Forelimb muscle (tissue), 1 donor: ENCODE measurements around the gene CAPNS2. TPM values are rescaled to one million over a fixed set of nuclear protein-coding genes. Genes with fewer than 3 reads are reported as not detected.
A peak's percentile ranks its signal among the peaks of the same experiment; 100 is the strongest.
"Not testable (repeated sequence)": the region's sequence is repeated elsewhere in the genome, so short reads cannot be mapped to it uniquely, and the experiment has no call there.

Experiments used
- DNase-seq: peaks from one replicate; pipeline ENCODE4 v3.0.0-alpha.2; 2013; ENCODE audit warnings: low read depth
- polyA plus RNA-seq: library from polyadenylated mRNA; unstranded; fragments of 120-200 nt; gene quantifications from one replicate; pipeline ENCODE4 v1.2.1, GENCODE V29; 2013; ENCODE audit not compliant: insufficient read length

Gene CAPNS2
- polyA plus RNA-seq, 1 donor: 0.18 TPM

- DNase-seq: no peak
Measured at GRCh38 chr16:55568207-55568606, 1.7 kb downstream of the CAPNS2 start.

- peak; percentile 56 for DNase-seq
Measured at GRCh38 chr16:55569025-55569424, 2.5 kb downstream of the CAPNS2 start.

GRCh38 chr16:55570159-55570558 is 3.7 kb downstream of the CAPNS2 start:
- no peak for DNase-seq

- no peak for DNase-seq
Measured at GRCh38 chr16:55571191-55571897, 4.9 kb downstream of the CAPNS2 start.

- no peak for DNase-seq
Measured at GRCh38 chr16:55572439-55572838, 6.0 kb downstream of the CAPNS2 start.

GRCh38 chr16:55574811-55575210 is 8.3 kb downstream of the CAPNS2 start:
- DNase-seq: no peak

- DNase-seq: peak; percentile 88
Measured at GRCh38 chr16:55575496-55575895, 9.0 kb downstream of the CAPNS2 start.

GRCh38 chr16:55576384-55576783 is 9.9 kb downstream of the CAPNS2 start:
- DNase-seq: peak; percentile 93

- DNase-seq: no peak
Measured at GRCh38 chr16:55577887-55578286, 11.4 kb downstream of the CAPNS2 start.

- no peak for DNase-seq
Measured at GRCh38 chr16:55585631-55586030, 19.1 kb downstream of the CAPNS2 start.

GRCh38 chr16:55588799-55589198 is 22.3 kb downstream of the CAPNS2 start:
- no peak for DNase-seq

- no peak for DNase-seq
Measured at GRCh38 chr16:55592306-55592705, 25.8 kb downstream of the CAPNS2 start.

- DNase-seq: no peak
Measured at GRCh38 chr16:55597928-55598327, 31.4 kb downstream of the CAPNS2 start.

- DNase-seq: no peak
Measured at GRCh38 chr16:55605754-55606336, 39.4 kb downstream of the CAPNS2 start.

GRCh38 chr16:55613613-55614335 is 47.3 kb downstream of the CAPNS2 start:
- DNase-seq: no peak

GRCh38 chr16:55615071-55615470 is 48.6 kb downstream of the CAPNS2 start:
- DNase-seq: no peak

GRCh38 chr16:55615670-55616069 is 49.2 kb downstream of the CAPNS2 start:
- not testable (repeated sequence) for DNase-seq

Other genes starting within 250 kb of the CAPNS2 start
- 0.18 TPM for gene IRX6, start 242.5 kb upstream of the CAPNS2 start, polyA plus RNA-seq
- gene MMP2, start 87.5 kb upstream of the CAPNS2 start, polyA plus RNA-seq: 440 TPM
- 21.8 TPM for gene LPCAT2, start 57.6 kb upstream of the CAPNS2 start, polyA plus RNA-seq
- 2.1 TPM for gene SLC6A2, start 89.3 kb downstream of the CAPNS2 start, polyA plus RNA-seq